HepG2 (cell line): ENCODE measurements around the gene GMFB. TPM values are rescaled to one million over a fixed set of nuclear protein-coding genes. Genes with fewer than 3 reads are reported as not detected.

Experiments
- ASH2L ChIP-seq: fragments of 300-600, 200-600 bp; sonication (generic); IDR thresholded peaks from 2 replicates; pipeline ENCODE4 v1.7.0; 2017; ENCODE audit warnings: low read depth, mild to moderate bottlenecking, moderate library complexity, mixed read lengths, low read length; ENCODE audit not compliant: insufficient read length
- DNMT3B ChIP-seq: conservative IDR thresholded peaks from 2 replicates; pipeline ENCODE4 v1.6.1; 2016; ENCODE audit warnings: missing biosample characterization, control low read depth
- EHMT2 ChIP-seq: fragments of 200-600 bp; sonication (generic); IDR thresholded peaks from 2 replicates; pipeline ENCODE4 v1.7.0; 2017; ENCODE audit warnings: antibody characterized with exemption, low read depth, low read length, borderline replicate concordance
- ELF4 ChIP-seq: sonication (generic); formaldehyde crosslinking; IDR thresholded peaks from 2 replicates; pipeline ENCODE4 v1.5.0; 2020; ENCODE audit warnings: missing genetic modification reagents, mild to moderate bottlenecking, moderate library complexity, borderline replicate concordance
- KDM5B ChIP-seq: sonication (generic); formaldehyde crosslinking; IDR thresholded peaks from 2 replicates; pipeline ENCODE4 v1.4.0; 2020; ENCODE audit warnings: missing genetic modification reagents, mild to moderate bottlenecking, borderline replicate concordance
- MED13 ChIP-seq: sonication (generic); formaldehyde crosslinking; IDR thresholded peaks from 2 replicates; pipeline ENCODE4 v1.5.0; 2020; ENCODE audit warnings: missing genetic modification reagents
- MYC ChIP-seq: sonication (generic); formaldehyde crosslinking; IDR thresholded peaks from 2 replicates; pipeline ENCODE4 v1.9.0; 2021; ENCODE audit warnings: missing genetic modification reagents, borderline replicate concordance
- NCOA1 ChIP-seq: sonication (generic); formaldehyde crosslinking; IDR thresholded peaks from 2 replicates; pipeline ENCODE4 v1.9.0; 2021; ENCODE audit warnings: missing genetic modification reagents
- NCOA2 ChIP-seq: sonication (generic); formaldehyde crosslinking; IDR thresholded peaks from 2 replicates; pipeline ENCODE4 v1.8.0; 2022; ENCODE audit warnings: inconsistent platforms
- PHF5A ChIP-seq: IDR thresholded peaks from one replicate; pipeline ENCODE4 v1.6.1; 2018; ENCODE audit warnings: low read depth, missing genetic modification reagents; ENCODE audit not compliant: unreplicated experiment
- SOX5 ChIP-seq: IDR thresholded peaks from 2 replicates; pipeline ENCODE4 v1.6.1; 2016; ENCODE audit warnings: borderline replicate concordance
- SUZ12 ChIP-seq: fragments of 150-350 bp; IDR thresholded peaks from 2 replicates; pipeline ENCODE4 v1.6.1; 2014; ENCODE audit warnings: low read depth, low read length
- TAF15 ChIP-seq: fragments of 200-400 bp; formaldehyde crosslinking; IDR thresholded peaks from one replicate; pipeline ENCODE4 v1.6.1; 2018; ENCODE audit warnings: mild to moderate bottlenecking, low read depth, low read length; ENCODE audit not compliant: poor library complexity, severe bottlenecking
- U2AF1 ChIP-seq: fragments of 200-400 bp; formaldehyde crosslinking; optimal IDR thresholded peaks from 2 replicates; pipeline ENCODE3; 2017; ENCODE audit warnings: mild to moderate bottlenecking, low read depth, low read length
- YY1 ChIP-seq: IDR thresholded peaks from 2 replicates; pipeline ENCODE4 v1.6.1; 2011; ENCODE audit warnings: low read length, low read depth, moderate library complexity, mild to moderate bottlenecking; ENCODE audit not compliant: insufficient read depth, insufficient replicate concordance
- ZBTB8A ChIP-seq: sonication (generic); formaldehyde crosslinking; IDR thresholded peaks from 2 replicates; pipeline ENCODE4 v1.4.0; 2020; ENCODE audit warnings: mild to moderate bottlenecking, low read depth, missing genetic modification reagents, borderline replicate concordance
- ZNF24 ChIP-seq: fragments of 450-650 bp; IDR thresholded peaks from 2 replicates; pipeline ENCODE4 v1.6.1; 2017; ENCODE audit warnings: antibody characterized with exemption, mild to moderate bottlenecking
- ZNF331 ChIP-seq: sonication (generic); formaldehyde crosslinking; IDR thresholded peaks from 2 replicates; pipeline ENCODE4 v1.4.0; 2020; ENCODE audit warnings: missing genetic modification reagents
- ZNF546 ChIP-seq: sonication (generic); formaldehyde crosslinking; conservative IDR thresholded peaks from 2 replicates; pipeline ENCODE4 v1.8.1; 2023; ENCODE audit warnings: mild to moderate bottlenecking, missing genetic modification reagents
- ZNF598 ChIP-seq: sonication (generic); formaldehyde crosslinking; IDR thresholded peaks from 2 replicates; pipeline ENCODE4 v1.5.1; 2020; ENCODE audit warnings: mild to moderate bottlenecking, missing genetic modification reagents, borderline replicate concordance
- ZNF629 ChIP-seq: sonication (generic); formaldehyde crosslinking; conservative IDR thresholded peaks from 2 replicates; pipeline ENCODE4 v1.5.0; 2020; ENCODE audit warnings: missing genetic modification reagents
- ZNF737 ChIP-seq: sonication (generic); formaldehyde crosslinking; IDR thresholded peaks from 2 replicates; pipeline ENCODE4 v1.5.0; 2020; ENCODE audit warnings: missing genetic modification reagents, mild to moderate bottlenecking, borderline replicate concordance
- ZNF790 ChIP-seq: sonication (generic); formaldehyde crosslinking; IDR thresholded peaks from 2 replicates; pipeline ENCODE4 v1.8.0; 2022; ENCODE audit warnings: missing genetic modification reagents, mild to moderate bottlenecking, borderline replicate concordance
- polyA plus RNA-seq, 8 experiments: library from polyadenylated mRNA; depleted of rRNA in 3 of 8; stranded (reverse) in 7 of 8; unstranded in 1 of 8; fragments of >200 nt; fragmentation: Illumina TruSeq in 4 of 8; extraction: Trizol in 4 of 8; gene quantifications; 2 replicates each; pipeline versions ENCODE4 v1.2.1 to v1.2.3, GENCODE V29; 2011 to 2016; ENCODE audit warnings: low read depth in 4 of 8, missing spikeins in 1 of 8, mixed read lengths in 1 of 8; ENCODE audit not compliant: insufficient read depth in 1 of 8
- total RNA-seq, 5 experiments: library from RNA; depleted of rRNA; stranded (reverse); fragments of >200 nt; fragmentation: Illumina TruSeq; extraction: Trizol; gene quantifications; 2 replicates each; pipeline ENCODE4 v1.2.3, GENCODE V29; 2016; ENCODE audit warnings: low read depth in 1 of 5
- TF ChIP-seq, protein P1 (sequence below): sonication (generic); formaldehyde crosslinking; IDR thresholded peaks from 2 replicates; pipeline ENCODE4 v1.5.0; 2020; ENCODE audit warnings: missing genetic modification reagents
- TF ChIP-seq, protein P2 (sequence below): IDR thresholded peaks from 2 replicates; pipeline ENCODE4 v1.6.1; 2016; ENCODE audit warnings: low read depth, missing genetic modification reagents, missing compliant biosample characterization

The GMFB gene
- total and polyA plus RNA-seq, 2 of the 13 experiments (the other 11 are each of a cell fraction or from before 2014, with no cell fraction given) = 17.3 to 68.2 TPM

DNA sequence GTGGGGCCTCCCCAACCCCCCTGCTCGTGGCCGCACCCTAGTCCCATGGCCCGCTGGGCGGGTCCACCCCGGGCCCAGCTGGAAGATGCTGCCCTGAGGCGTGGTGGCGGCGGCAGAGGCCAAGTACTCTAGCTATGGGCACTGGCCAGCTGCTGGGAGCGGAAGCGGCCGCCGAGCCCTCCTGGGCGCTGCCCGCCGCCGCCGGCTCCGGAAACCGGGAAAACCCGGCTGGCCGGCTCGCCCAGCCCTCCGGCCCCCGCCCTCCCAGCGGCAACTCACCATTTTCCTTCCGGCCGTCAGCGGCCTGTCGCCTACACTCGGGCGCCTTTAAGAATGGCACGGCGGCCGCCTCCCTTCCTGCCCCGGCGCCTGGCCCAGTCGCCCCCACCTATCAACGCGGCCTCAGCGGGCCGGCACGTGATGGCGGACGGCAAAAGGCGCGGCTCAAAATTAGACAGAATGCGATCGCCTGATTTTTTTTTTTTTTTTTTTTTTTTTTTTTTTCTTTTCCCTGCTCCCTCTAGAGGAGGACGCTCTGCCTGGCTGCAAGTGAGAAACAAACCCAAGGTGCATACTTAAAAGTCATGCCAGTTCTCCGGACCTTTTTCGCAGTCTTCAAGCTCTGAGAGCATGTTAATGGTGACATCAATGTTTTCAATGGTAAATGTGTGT lies at the start of gene GMFB (continued):
- TF ChIP-seq SUZ12 = no peak
- TF ChIP-seq U2AF1 = no peak
- TF ChIP-seq ZNF737 = no peak
- TF ChIP-seq PHF5A (CRISPR knock-in tag) = no peak
- TF ChIP-seq NCOA1 (CRISPR knock-in tag) = 0 out of 2 replicates have a peak, but pooled peaks have one; percentile 35
- no peak for TF ChIP-seq DNMT3B (CRISPR knock-in tag)
- no peak for TF ChIP-seq ZNF629 (CRISPR knock-in tag)
- no peak; the same call in 1 of the 2 replicates for TF ChIP-seq EHMT2
- TF ChIP-seq ZNF598 (CRISPR knock-in tag) = no peak
- TF ChIP-seq, protein P1, sequence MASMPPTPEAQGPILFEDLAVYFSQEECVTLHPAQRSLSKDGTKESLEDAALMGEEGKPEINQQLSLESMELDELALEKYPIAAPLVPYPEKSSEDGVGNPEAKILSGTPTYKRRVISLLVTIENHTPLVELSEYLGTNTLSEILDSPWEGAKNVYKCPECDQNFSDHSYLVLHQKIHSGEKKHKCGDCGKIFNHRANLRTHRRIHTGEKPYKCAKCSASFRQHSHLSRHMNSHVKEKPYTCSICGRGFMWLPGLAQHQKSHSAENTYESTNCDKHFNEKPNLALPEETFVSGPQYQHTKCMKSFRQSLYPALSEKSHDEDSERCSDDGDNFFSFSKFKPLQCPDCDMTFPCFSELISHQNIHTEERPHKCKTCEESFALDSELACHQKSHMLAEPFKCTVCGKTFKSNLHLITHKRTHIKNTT (CRISPR knock-in tag) = no peak
- peak; percentile 94 for TF ChIP-seq KDM5B (CRISPR knock-in tag)
- TF ChIP-seq, protein P2, sequence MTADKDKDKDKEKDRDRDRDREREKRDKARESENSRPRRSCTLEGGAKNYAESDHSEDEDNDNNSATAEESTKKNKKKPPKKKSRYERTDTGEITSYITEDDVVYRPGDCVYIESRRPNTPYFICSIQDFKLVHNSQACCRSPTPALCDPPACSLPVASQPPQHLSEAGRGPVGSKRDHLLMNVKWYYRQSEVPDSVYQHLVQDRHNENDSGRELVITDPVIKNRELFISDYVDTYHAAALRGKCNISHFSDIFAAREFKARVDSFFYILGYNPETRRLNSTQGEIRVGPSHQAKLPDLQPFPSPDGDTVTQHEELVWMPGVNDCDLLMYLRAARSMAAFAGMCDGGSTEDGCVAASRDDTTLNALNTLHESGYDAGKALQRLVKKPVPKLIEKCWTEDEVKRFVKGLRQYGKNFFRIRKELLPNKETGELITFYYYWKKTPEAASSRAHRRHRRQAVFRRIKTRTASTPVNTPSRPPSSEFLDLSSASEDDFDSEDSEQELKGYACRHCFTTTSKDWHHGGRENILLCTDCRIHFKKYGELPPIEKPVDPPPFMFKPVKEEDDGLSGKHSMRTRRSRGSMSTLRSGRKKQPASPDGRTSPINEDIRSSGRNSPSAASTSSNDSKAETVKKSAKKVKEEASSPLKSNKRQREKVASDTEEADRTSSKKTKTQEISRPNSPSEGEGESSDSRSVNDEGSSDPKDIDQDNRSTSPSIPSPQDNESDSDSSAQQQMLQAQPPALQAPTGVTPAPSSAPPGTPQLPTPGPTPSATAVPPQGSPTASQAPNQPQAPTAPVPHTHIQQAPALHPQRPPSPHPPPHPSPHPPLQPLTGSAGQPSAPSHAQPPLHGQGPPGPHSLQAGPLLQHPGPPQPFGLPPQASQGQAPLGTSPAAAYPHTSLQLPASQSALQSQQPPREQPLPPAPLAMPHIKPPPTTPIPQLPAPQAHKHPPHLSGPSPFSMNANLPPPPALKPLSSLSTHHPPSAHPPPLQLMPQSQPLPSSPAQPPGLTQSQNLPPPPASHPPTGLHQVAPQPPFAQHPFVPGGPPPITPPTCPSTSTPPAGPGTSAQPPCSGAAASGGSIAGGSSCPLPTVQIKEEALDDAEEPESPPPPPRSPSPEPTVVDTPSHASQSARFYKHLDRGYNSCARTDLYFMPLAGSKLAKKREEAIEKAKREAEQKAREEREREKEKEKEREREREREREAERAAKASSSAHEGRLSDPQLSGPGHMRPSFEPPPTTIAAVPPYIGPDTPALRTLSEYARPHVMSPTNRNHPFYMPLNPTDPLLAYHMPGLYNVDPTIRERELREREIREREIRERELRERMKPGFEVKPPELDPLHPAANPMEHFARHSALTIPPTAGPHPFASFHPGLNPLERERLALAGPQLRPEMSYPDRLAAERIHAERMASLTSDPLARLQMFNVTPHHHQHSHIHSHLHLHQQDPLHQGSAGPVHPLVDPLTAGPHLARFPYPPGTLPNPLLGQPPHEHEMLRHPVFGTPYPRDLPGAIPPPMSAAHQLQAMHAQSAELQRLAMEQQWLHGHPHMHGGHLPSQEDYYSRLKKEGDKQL (CRISPR knock-in tag) = no peak
- TF ChIP-seq ASH2L = peak; percentile 46
- peak; percentile 54; the same call in 1 of the 2 replicates for TF ChIP-seq ZNF331 (CRISPR knock-in tag)
- TF ChIP-seq ZNF790 (CRISPR knock-in tag) = no peak
- no peak for TF ChIP-seq NCOA2
- no peak for TF ChIP-seq TAF15
- peak; percentile 66; the same call in 1 of the 2 replicates for TF ChIP-seq MYC (CRISPR knock-in tag)
- 0 out of 2 replicates have a peak, but pooled peaks have one; percentile 48 for TF ChIP-seq MED13
- TF ChIP-seq YY1 = peak; percentile 83
- TF ChIP-seq ZNF24 = no peak
- TF ChIP-seq ZBTB8A (CRISPR knock-in tag) = no peak
- TF ChIP-seq ZNF546 = 0 out of 2 replicates have a peak, but pooled peaks have one; percentile 18
- TF ChIP-seq ELF4 (CRISPR knock-in tag) = no peak
- TF ChIP-seq SOX5 (CRISPR knock-in tag) = peak; percentile 33; the same call in 1 of the 2 replicates
